Astrocyte (in vitro differentiated cells and primary cell): ENCODE measurements around the gene PSMB3. TPM values are rescaled to one million over a fixed set of nuclear protein-coding genes. Genes with fewer than 3 reads are reported as not detected.

Experiments used
- DNase-seq: peaks from one replicate; pipeline ENCODE4 v3.0.0-alpha.2; 2010; ENCODE audit warnings: low read depth
- FAIRE-seq: peaks from 2 replicates; lab custom pipeline; 2011; peaks lifted over from hg19 to GRCh38; lab: Jason Lieb, UNC
- H2AFZ ChIP-seq: 2 replicates; pipeline ENCODE4 v1.6.0; 2012; ENCODE audit warnings: low read depth, low read length, inconsistent platforms
- H3K27ac ChIP-seq: 2 replicates; pipeline ENCODE4 v1.5.1; 2011; ENCODE audit warnings: low read depth, low read length, inconsistent platforms
- H3K27me3 ChIP-seq: 2 replicates; pipeline ENCODE4 v1.6.0; 2011; ENCODE audit warnings: low read length, inconsistent platforms; ENCODE audit not compliant: insufficient read depth
- H3K36me3 ChIP-seq: 2 replicates; pipeline ENCODE4 v1.5.1; 2011; ENCODE audit warnings: low read length, inconsistent platforms; ENCODE audit not compliant: insufficient read depth
- H3K4me1 ChIP-seq: 2 replicates; pipeline ENCODE4 v1.5.1; 2011; ENCODE audit warnings: low read length, inconsistent platforms; ENCODE audit not compliant: insufficient read depth
- H3K4me2 ChIP-seq: 2 replicates; pipeline ENCODE4 v1.6.0; 2012; ENCODE audit warnings: low read length, inconsistent platforms
- H3K4me3 ChIP-seq: 2 replicates; pipeline ENCODE4 v1.5.1; 2011; ENCODE audit warnings: low read depth, mild to moderate bottlenecking, low read length, inconsistent platforms; ENCODE audit not compliant: insufficient read depth
- H3K79me2 ChIP-seq: 2 replicates; pipeline ENCODE4 v1.6.0; 2012; ENCODE audit warnings: mild to moderate bottlenecking, low read length, inconsistent platforms; ENCODE audit not compliant: insufficient read depth
- H3K9ac ChIP-seq: 2 replicates; pipeline ENCODE4 v1.6.0; 2012; ENCODE audit warnings: mild to moderate bottlenecking, low read length, inconsistent platforms
- H3K9me3 ChIP-seq: 2 replicates; pipeline ENCODE4 v1.5.1; 2012; ENCODE audit warnings: low read depth, mild to moderate bottlenecking, low read length, inconsistent platforms; ENCODE audit not compliant: insufficient read depth
- H4K20me1 ChIP-seq: 2 replicates; pipeline ENCODE4 v1.6.0; 2012; ENCODE audit warnings: low read length, inconsistent platforms; ENCODE audit not compliant: insufficient read depth
- H3K27ac Mint-ChIP-seq: one replicate; pipeline ENCODE4 v1.8.0; 2021; ENCODE audit warnings: mild to moderate bottlenecking, mixed read lengths; ENCODE audit not compliant: unreplicated experiment
- H3K27me3 Mint-ChIP-seq: one replicate; pipeline ENCODE4 v1.8.0; 2021; ENCODE audit warnings: low read depth, mixed read lengths; ENCODE audit not compliant: unreplicated experiment
- H3K36me3 Mint-ChIP-seq: one replicate; pipeline ENCODE4 v1.8.0; 2021; ENCODE audit warnings: low read depth, mixed read lengths; ENCODE audit not compliant: unreplicated experiment
- H3K4me1 Mint-ChIP-seq: one replicate; pipeline ENCODE4 v1.8.0; 2021; ENCODE audit warnings: low read depth, mixed read lengths; ENCODE audit not compliant: unreplicated experiment
- H3K4me3 Mint-ChIP-seq: one replicate; pipeline ENCODE4 v1.8.0; 2021; ENCODE audit warnings: mild to moderate bottlenecking, moderate library complexity, mixed read lengths; ENCODE audit not compliant: unreplicated experiment
- H3K9me3 Mint-ChIP-seq: one replicate; pipeline ENCODE4 v1.8.0; 2021; ENCODE audit warnings: mild to moderate bottlenecking, mixed read lengths; ENCODE audit not compliant: unreplicated experiment
- CTCF ChIP-seq: IDR thresholded peaks from 2 replicates; pipeline ENCODE4 v1.5.1; 2011; ENCODE audit warnings: low read depth, mild to moderate bottlenecking, inconsistent platforms, low read length, moderate library complexity; ENCODE audit not compliant: insufficient read depth
- EZH2 ChIP-seq: IDR thresholded peaks from 2 replicates; pipeline ENCODE4 v1.6.1; 2012; ENCODE audit warnings: mild to moderate bottlenecking, low read length, inconsistent platforms; ENCODE audit not compliant: insufficient read depth
- total RNA-seq: library from RNA; stranded (reverse); gene quantifications from 2 replicates; pipeline ENCODE4 v1.2.1, GENCODE V29; 2021

The PSMB3 gene
- total RNA-seq, 1 donor from 2014 or later, result 191 TPM

DNA sequence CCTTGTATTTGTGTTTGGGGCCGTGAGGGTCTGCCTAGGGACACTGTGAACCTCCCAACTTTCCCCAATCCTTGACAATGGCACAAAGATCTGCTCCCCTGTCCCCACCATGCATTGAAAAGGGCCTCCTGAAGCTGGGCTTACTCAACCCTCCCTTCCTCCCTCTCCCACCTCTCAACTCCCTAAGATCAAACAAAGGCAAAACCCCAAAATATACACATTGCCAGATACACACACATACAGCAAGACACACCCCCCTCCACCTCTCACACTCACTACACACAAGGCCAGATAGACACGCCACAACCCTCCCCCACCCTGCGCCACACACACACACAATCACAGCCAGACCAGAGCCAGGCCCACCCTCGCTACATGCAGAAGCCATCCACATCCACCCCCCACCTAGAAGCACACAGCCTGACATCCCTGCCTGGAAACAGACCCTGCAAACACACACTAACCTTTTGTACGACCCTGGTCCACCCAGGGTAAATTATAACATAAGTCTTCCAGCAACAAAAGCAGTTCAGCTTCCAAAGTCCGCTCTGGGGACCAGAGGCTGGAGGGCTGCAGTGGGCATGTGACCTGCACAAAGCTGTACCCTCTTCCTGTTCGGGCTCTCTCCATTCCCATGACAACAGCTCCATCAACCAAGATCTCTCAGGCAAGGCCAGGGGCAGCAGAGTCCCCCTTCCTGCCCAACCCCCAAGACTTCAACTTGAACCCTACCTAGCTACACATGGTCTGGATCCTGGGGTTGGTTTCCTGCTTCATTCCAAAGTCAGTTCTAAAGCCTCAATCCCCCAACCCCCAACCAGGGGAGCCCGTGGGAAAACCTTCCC, 6.3 kb upstream of the PSMB3 start:
- no peak overlapping the region for H2AFZ ChIP-seq
- H3K4me3 ChIP-seq, result peak overlapping the region; percentile 84
- H3K27ac Mint-ChIP-seq, result peak overlapping the region; percentile 69
- FAIRE-seq (no peak), DNase-seq (no peak)
- H3K27ac ChIP-seq, result no peak overlapping the region
- H3K36me3 Mint-ChIP-seq, result peaks cover 3% of the 10 kb centered on the region
- H3K9me3 Mint-ChIP-seq, result peaks cover 2% of the 10 kb centered on the region
- H3K9me3 ChIP-seq, result no peaks in the 10 kb centered on the region
- H3K4me1 ChIP-seq, result peaks cover 50% of the 10 kb centered on the region
- peak overlapping the region; percentile 90 for H3K9ac ChIP-seq
- H4K20me1 ChIP-seq, result peaks cover 59% of the 10 kb centered on the region
- no peaks in the 10 kb centered on the region for H3K27me3 Mint-ChIP-seq
- H3K36me3 ChIP-seq, result no peaks in the 10 kb centered on the region
- H3K79me2 ChIP-seq, result peaks cover 71% of the 10 kb centered on the region
- H3K4me1 Mint-ChIP-seq, result peaks cover 38% of the 10 kb centered on the region
- H3K4me3 Mint-ChIP-seq, result peak overlapping the region; percentile 94
- peak overlapping the region; percentile 97 for H3K4me2 ChIP-seq
- H3K27me3 ChIP-seq, result no peaks in the 10 kb centered on the region
- TF ChIP-seq EZH2, result no peak
- no peak for TF ChIP-seq CTCF

DNA sequence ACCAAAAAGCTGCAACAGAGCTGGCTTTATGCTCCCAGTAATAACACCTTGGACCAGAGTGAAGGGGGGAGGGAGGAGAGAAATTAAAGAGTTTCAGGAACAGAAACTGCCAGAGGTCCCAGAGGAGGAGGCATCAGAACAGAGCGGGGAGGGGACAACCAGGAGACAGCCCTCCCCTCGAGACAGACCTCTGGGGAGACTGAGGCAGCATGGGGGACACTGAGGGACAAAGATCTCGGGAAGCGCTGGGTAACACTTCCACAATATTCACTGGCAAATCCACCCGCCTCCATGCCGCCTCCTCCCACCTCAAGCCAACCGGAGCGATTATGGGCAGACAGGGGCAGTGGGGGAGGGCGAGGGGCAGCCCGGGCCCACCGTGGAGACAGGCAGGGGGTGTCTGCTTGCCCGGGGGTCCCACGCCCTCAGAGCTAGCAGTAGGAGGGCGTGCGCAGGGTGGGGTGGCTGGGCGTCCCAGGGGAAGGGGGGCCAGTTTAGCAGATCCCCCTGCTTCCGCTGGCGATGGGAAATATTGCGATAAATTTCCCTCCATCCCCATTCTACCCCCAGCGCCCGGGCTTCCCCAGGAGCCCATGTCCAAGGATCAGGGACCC, 5.6 kb upstream of the PSMB3 start:
- peak overlapping the region; percentile 69 for H3K27ac Mint-ChIP-seq

More for the DNA sequence above, 5.6 kb upstream of the PSMB3 start:
- H3K4me3 ChIP-seq, result peak overlapping the region; percentile 84
- Mint-ChIP-seq H3K4me1 (peaks cover 37% of the 10 kb centered on the region), H3K9me3 (peaks cover 2% of the 10 kb centered on the region), H3K27me3 (no peaks in the 10 kb centered on the region), H3K36me3 (peaks cover 3% of the 10 kb centered on the region), H3K4me3 (peak overlapping the region; percentile 94)
- no peak for TF ChIP-seq CTCF
- TF ChIP-seq EZH2, result no peak
- no peaks in the 10 kb centered on the region for H3K27me3 ChIP-seq
- peaks cover 50% of the 10 kb centered on the region for H3K4me1 ChIP-seq
- H4K20me1 ChIP-seq, result peaks cover 52% of the 10 kb centered on the region
- FAIRE-seq (no peak), DNase-seq (no peak)
- no peak overlapping the region for H3K27ac ChIP-seq
- H3K79me2 ChIP-seq, result peaks cover 63% of the 10 kb centered on the region
- peak overlapping the region; percentile 97 for H3K4me2 ChIP-seq
- H3K9ac ChIP-seq, result peak overlapping the region; percentile 90
- H2AFZ ChIP-seq, result no peak overlapping the region
- no peaks in the 10 kb centered on the region for H3K9me3 ChIP-seq
- H3K36me3 ChIP-seq, result no peaks in the 10 kb centered on the region
